CD4-positive, alpha-beta memory T cell (primary cell): Measurements from ENCODE around the gene CLPSL1. TPM values are rescaled to one million over a fixed set of nuclear protein-coding genes. Genes with fewer than 3 reads are reported as not detected.

ENCODE experiments used
- CTCF ChIA-PET: fragments of 350-600 bp; sonication (Branson Sonifier 250); formaldehyde crosslinking; loops from one replicate; lab custom pipeline; 2021; ENCODE audit warnings: inconsistent platforms; ENCODE audit not compliant: partially characterized antibody; lab: Charles Lee
- POLR2A ChIA-PET: fragments of 350-600 bp; sonication (Branson Sonifier 250); formaldehyde crosslinking; loops from one replicate; lab custom pipeline; 2021; ENCODE audit not compliant: partially characterized antibody; lab: Charles Lee
- DNase-seq, 5 donors: peaks; one replicate each; pipeline versions ENCODE4 v3.0.0 to v3.0.0-alpha.2; 2020 to 2022; ENCODE audit warnings: mixed read lengths in 1 of 5
- H3K27ac ChIP-seq: one replicate; pipeline ENCODE4 v1.7.0; 2013; ENCODE audit warnings: low read depth, low read length
- H3K27me3 ChIP-seq: 2 replicates; pipeline ENCODE4 v1.7.0; 2013; ENCODE audit warnings: mild to moderate bottlenecking, low read length, moderate library complexity; ENCODE audit not compliant: insufficient read depth
- H3K36me3 ChIP-seq: 2 replicates; pipeline ENCODE4 v1.7.0; 2013; ENCODE audit warnings: mild to moderate bottlenecking, low read length, moderate library complexity; ENCODE audit not compliant: insufficient read depth
- H3K4me1 ChIP-seq: 2 replicates; pipeline ENCODE4 v1.7.0; 2013; ENCODE audit warnings: mild to moderate bottlenecking, low read length, moderate library complexity; ENCODE audit not compliant: insufficient read depth
- H3K4me3 ChIP-seq, 2 donors: one replicate each; pipeline ENCODE4 v1.7.0; 2013; ENCODE audit warnings: low read length in 2 of 2, mild to moderate bottlenecking in 1 of 2
- H3K9me3 ChIP-seq, 2 donors: one replicate each; pipeline ENCODE4 v1.7.0; 2013; ENCODE audit warnings: low read length in 2 of 2, control low read depth in 1 of 2; ENCODE audit not compliant: control insufficient read depth in 1 of 2
- H3K27ac Mint-ChIP-seq, 7 donors: one replicate each; pipeline ENCODE4 v1.8.0; 2020 to 2021; ENCODE audit warnings: mixed read lengths in 7 of 7, mild to moderate bottlenecking in 6 of 7, inconsistent platforms in 3 of 7, moderate library complexity in 3 of 7
- H3K27me3 Mint-ChIP-seq, 2 donors: one replicate each; pipeline ENCODE4 v1.8.0; 2020 to 2021; ENCODE audit warnings: mixed read lengths in 2 of 2
- H3K36me3 Mint-ChIP-seq, 2 donors: one replicate each; pipeline ENCODE4 v1.8.0; 2020 to 2021; ENCODE audit warnings: mixed read lengths in 2 of 2, inconsistent platforms in 1 of 2, mild to moderate bottlenecking in 1 of 2
- H3K4me1 Mint-ChIP-seq, 4 donors: one replicate each; pipeline ENCODE4 v1.8.0; 2020 to 2021; ENCODE audit warnings: mixed read lengths in 4 of 4, mild to moderate bottlenecking in 1 of 4
- H3K4me3 Mint-ChIP-seq, 8 donors: one replicate each; pipeline ENCODE4 v1.8.0; 2020 to 2021; ENCODE audit warnings: mixed read lengths in 8 of 8, mild to moderate bottlenecking in 7 of 8, moderate library complexity in 6 of 8, inconsistent platforms in 3 of 8
- H3K9me3 Mint-ChIP-seq, 8 donors: one replicate each; pipeline ENCODE4 v1.8.0; 2020 to 2021; ENCODE audit warnings: mixed read lengths in 8 of 8, mild to moderate bottlenecking in 5 of 8, inconsistent platforms in 3 of 8, moderate library complexity in 1 of 8
- intact Hi-C: fragments of 100-400 bp; cut with micrococcal nuclease; formaldehyde crosslinking; loops from one replicate; pipeline ENCODE4 v1.15.1; 2023
- polyA plus RNA-seq, 2 donors: library from polyadenylated mRNA; unstranded; fragments of 300-500 nt; fragmentation: Illumina TruSeq; gene quantifications; one replicate each; pipeline ENCODE4 v1.2.3, GENCODE V29; 2021
- total RNA-seq, 2 experiments: library from RNA; stranded (reverse); gene quantifications; one replicate each; pipeline ENCODE4 v1.2.3, GENCODE V29; 2021

CLPSL1 gene
- total and polyA plus RNA-seq, 4 experiments from 2014 or later = not detected

GRCh38 chr6:35810971-35811698 is 30.3 kb downstream of the CLPSL1 start:
- Histone ChIP-seq H3K27me3 (no peaks in the 10 kb centered on the region), H3K4me1 (no peaks in the 10 kb centered on the region), H3K9me3 (no peaks in the 10 kb centered on the region), H3K27ac (no peak overlapping the region), H3K4me3 (no peak overlapping the region), H3K36me3 (no peaks in the 10 kb centered on the region)
- ChIA-PET CTCF (no interaction called here), POLR2A (no interaction called here)
- DNase-seq = no peak
- intact Hi-C loops = no loop called here
- Mint-ChIP-seq H3K27ac (no peak overlapping the region), H3K36me3 (no peaks in the 10 kb centered on the region), H3K9me3 (peaks cover 0 to 6% (median 0%) of the 10 kb centered on the region in 8 donors), H3K4me1 (peaks cover 0 to 8% (median under 1%) of the 10 kb centered on the region in 4 donors), H3K4me3 (peak overlapping the region in 1 of 8 donors; percentile 60), H3K27me3 (peaks cover 12 to 17% of the 10 kb centered on the region in 2 donors)

- ChIA-PET POLR2A (no interaction called here), CTCF (no interaction called here)
- H3K9me3 ChIP-seq = no peaks in the 10 kb centered on the region
- no peaks in the 10 kb centered on the region for H3K36me3 ChIP-seq
- Mint-ChIP-seq H3K36me3 (no peaks in the 10 kb centered on the region), H3K9me3 (peaks cover 0 to 8% (median under 1%) of the 10 kb centered on the region in 8 donors), H3K4me3 (no peak overlapping the region), H3K27me3 (peaks cover 7 to 13% of the 10 kb centered on the region in 2 donors), H3K4me1 (peaks cover 0 to 8% (median under 1%) of the 10 kb centered on the region in 4 donors), H3K27ac (no peak overlapping the region)
- no peak for DNase-seq
- no peaks in the 10 kb centered on the region for H3K4me1 ChIP-seq
- H3K4me3 ChIP-seq = no peak overlapping the region
- no peak overlapping the region for H3K27ac ChIP-seq
- H3K27me3 ChIP-seq = no peaks in the 10 kb centered on the region
- intact Hi-C loops = no loop called here
Measured at GRCh38 chr6:35811699-35811995, 30.8 kb downstream of the CLPSL1 start.

- DNase-seq = no peak
- Histone ChIP-seq H3K27ac (no peak overlapping the region), H3K4me3 (no peak overlapping the region), H3K27me3 (no peaks in the 10 kb centered on the region), H3K36me3 (no peaks in the 10 kb centered on the region), H3K9me3 (no peaks in the 10 kb centered on the region), H3K4me1 (no peaks in the 10 kb centered on the region)
- ChIA-PET POLR2A (interaction anchor here (0.6 kb wide), 1 partner anchor 394 kb away, joined by 3 read pairs; no protein-coding TSS in a partner anchor), CTCF (no interaction called here)
- H3K27ac Mint-ChIP-seq = no peak overlapping the region
- peaks cover 0 to 18% (median 9%) of the 10 kb centered on the region in 8 donors for H3K9me3 Mint-ChIP-seq
- no peaks in the 10 kb centered on the region for H3K36me3 Mint-ChIP-seq
- intact Hi-C loops = no loop called here
- no peaks in the 10 kb centered on the region for H3K4me1 Mint-ChIP-seq
- no peak overlapping the region for H3K4me3 Mint-ChIP-seq
- H3K27me3 Mint-ChIP-seq = peaks cover 1 to 6% of the 10 kb centered on the region in 2 donors
Measured at GRCh38 chr6:35817515-35817914, 36.7 kb downstream of the CLPSL1 start.

- CTCF ChIA-PET = no interaction called here
- H3K27me3 Mint-ChIP-seq = peaks cover 2 to 6% of the 10 kb centered on the region in 2 donors
Measured at GRCh38 chr6:35823601-35824000, 42.8 kb downstream of the CLPSL1 start.

GRCh38 chr6:35824552-35825192 is 43.9 kb downstream of the CLPSL1 start:
- H3K4me3 Mint-ChIP-seq = no peak overlapping the region
- intact Hi-C loops = no loop called here
- H3K9me3 Mint-ChIP-seq = peaks cover 0 to 6% (median 0%) of the 10 kb centered on the region in 8 donors
- ChIA-PET POLR2A (no interaction called here), CTCF (no interaction called here)
- Histone ChIP-seq H3K36me3 (no peaks in the 10 kb centered on the region), H3K4me1 (no peaks in the 10 kb centered on the region), H3K27me3 (no peaks in the 10 kb centered on the region), H3K9me3 (no peaks in the 10 kb centered on the region), H3K4me3 (no peak overlapping the region), H3K27ac (no peak overlapping the region)
- H3K27ac Mint-ChIP-seq = no peak overlapping the region
- no peaks in the 10 kb centered on the region for H3K4me1 Mint-ChIP-seq
- peaks cover 2% of the 10 kb centered on the region in 2 donors for H3K27me3 Mint-ChIP-seq
- DNase-seq = no peak
- no peaks in the 10 kb centered on the region for H3K36me3 Mint-ChIP-seq

More at GRCh38 chr6:35823601-35824000, 42.8 kb downstream of the CLPSL1 start:
- H3K4me1 ChIP-seq = no peaks in the 10 kb centered on the region
- H3K27ac ChIP-seq = no peak overlapping the region
- POLR2A ChIA-PET = no interaction called here
- H3K4me3 ChIP-seq = no peak overlapping the region
- peaks cover 0 to under 1% (median 0%) of the 10 kb centered on the region in 8 donors for H3K9me3 Mint-ChIP-seq
- intact Hi-C loops = no loop called here
- no peaks in the 10 kb centered on the region for H3K27me3 ChIP-seq
- H3K4me3 Mint-ChIP-seq = no peak overlapping the region
- no peak overlapping the region for H3K27ac Mint-ChIP-seq
- H3K36me3 ChIP-seq = no peaks in the 10 kb centered on the region
- no peaks in the 10 kb centered on the region for H3K4me1 Mint-ChIP-seq
- no peaks in the 10 kb centered on the region for H3K9me3 ChIP-seq
- no peaks in the 10 kb centered on the region for H3K36me3 Mint-ChIP-seq
- no peak for DNase-seq

GRCh38 chr6:35829306-35829705 is 48.5 kb downstream of the CLPSL1 start:
- intact Hi-C loops = no loop called here
- DNase-seq = no peak
- no peaks in the 10 kb centered on the region for H3K4me1 Mint-ChIP-seq
- peaks cover 2% of the 10 kb centered on the region in 2 donors for H3K27me3 Mint-ChIP-seq
- no peak overlapping the region for H3K4me3 Mint-ChIP-seq
- peaks cover 4% of the 10 kb centered on the region for H3K36me3 ChIP-seq
- H3K9me3 Mint-ChIP-seq = peaks cover 0 to 6% (median 0%) of the 10 kb centered on the region in 8 donors
- H3K36me3 Mint-ChIP-seq = peaks cover 5 to 12% of the 10 kb centered on the region in 2 donors
- POLR2A ChIA-PET = no interaction called here
- H3K27ac ChIP-seq = no peak overlapping the region
- no peaks in the 10 kb centered on the region for H3K27me3 ChIP-seq
- no peak overlapping the region for H3K4me3 ChIP-seq
- no peak overlapping the region for H3K27ac Mint-ChIP-seq
- CTCF ChIA-PET = no interaction called here
- H3K9me3 ChIP-seq = no peaks in the 10 kb centered on the region
- no peaks in the 10 kb centered on the region for H3K4me1 ChIP-seq

GRCh38 chr6:35831257-35832007 is 50.6 kb downstream of the CLPSL1 start:
- Mint-ChIP-seq H3K27ac (peak overlapping the region in 1 of 7 donors; percentile 19), H3K4me1 (no peaks in the 10 kb centered on the region), H3K36me3 (peaks cover 24 to 31% of the 10 kb centered on the region in 2 donors), H3K4me3 (no peak overlapping the region), H3K9me3 (peaks cover 0 to 6% (median 0%) of the 10 kb centered on the region in 8 donors), H3K27me3 (peaks cover 2% of the 10 kb centered on the region in 2 donors)
- Histone ChIP-seq H3K27ac (no peak overlapping the region), H3K4me1 (no peaks in the 10 kb centered on the region), H3K27me3 (no peaks in the 10 kb centered on the region), H3K36me3 (peaks cover 14% of the 10 kb centered on the region), H3K9me3 (no peaks in the 10 kb centered on the region), H3K4me3 (no peak overlapping the region)
- DNase-seq = no peak
- ChIA-PET CTCF (no interaction called here), POLR2A (no interaction called here)
- intact Hi-C loops = no loop called here
